SW 1271 (cell line): ENCODE data around the gene STX1A.
A peak's percentile ranks its signal among the peaks of the same experiment; 100 is the strongest.
"Not testable (repeated sequence)": the region's sequence is repeated elsewhere in the genome, so short reads cannot be mapped to it uniquely, and the experiment has no call there.

Experiments used
- DNase-seq, 2 experiments: peaks; one replicate each; lab custom pipeline; 2025; lab: John Stamatoyannopoulos, UW

Gene STX1A

DNA sequence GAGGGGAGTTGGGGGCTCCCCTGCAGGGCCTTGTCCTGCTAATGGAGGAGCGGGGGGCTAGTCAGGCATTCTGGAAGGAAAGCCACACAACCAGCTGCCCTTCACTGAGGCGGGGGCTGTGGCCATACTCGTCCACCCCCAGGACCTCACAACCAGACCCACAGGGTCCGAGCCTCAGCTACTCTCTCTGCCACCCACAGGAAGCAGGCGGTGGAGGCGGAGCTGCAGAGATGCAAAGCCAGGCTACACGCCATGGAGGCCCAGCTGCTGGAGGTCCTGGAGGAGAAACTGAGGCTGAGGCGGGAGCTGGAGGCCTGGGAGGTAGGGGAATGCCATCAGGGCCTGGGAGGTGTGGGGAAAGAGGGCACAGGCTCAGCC is 16.0 kb upstream of the STX1A start:
- no peak for DNase-seq

- peak; percentile 87 to 93 for DNase-seq
These were observed 15.4 kb upstream of the STX1A start for GRCh38 chr7:73734619-73735527.

DNA sequence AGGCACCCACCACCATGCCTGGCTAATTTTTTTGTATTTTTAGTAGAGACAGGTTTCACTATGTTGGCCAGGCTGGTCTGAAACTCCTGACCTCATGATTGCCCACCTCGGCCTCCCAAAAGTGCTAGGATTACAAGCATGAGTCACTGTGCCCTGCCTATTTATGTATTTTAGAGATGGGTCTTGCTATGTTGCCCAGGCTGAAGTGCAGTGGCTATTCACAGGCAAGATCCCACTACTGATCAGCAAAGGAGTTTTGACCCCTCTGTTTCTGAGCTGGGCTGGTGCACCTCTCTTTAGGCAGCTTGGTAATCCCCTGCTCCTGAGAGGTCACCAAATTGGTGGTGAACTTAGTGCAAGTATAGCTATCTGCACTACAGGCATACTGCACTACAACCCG is 12.9 kb upstream of the STX1A start:
- DNase-seq = no peak

DNA sequence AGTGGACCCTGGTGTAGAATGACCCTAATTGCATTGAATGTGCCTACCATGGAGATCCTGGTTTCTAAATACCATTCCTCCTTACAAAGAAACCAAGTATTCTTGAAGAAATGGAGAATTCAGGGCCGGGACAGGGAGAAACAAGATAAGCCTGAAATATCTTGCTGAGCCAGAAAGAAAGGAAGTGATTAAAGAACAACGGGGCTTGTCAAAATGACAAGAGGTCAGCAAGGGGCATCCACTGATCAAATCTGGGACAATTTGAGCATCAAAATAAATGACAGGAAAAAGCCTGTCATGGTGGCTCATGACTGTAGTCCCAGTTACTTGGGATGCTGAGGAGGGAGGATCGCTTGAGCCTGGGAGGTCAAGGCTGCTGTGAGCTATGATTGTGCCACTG is 11.0 kb upstream of the STX1A start:
- no peak for DNase-seq

DNA sequence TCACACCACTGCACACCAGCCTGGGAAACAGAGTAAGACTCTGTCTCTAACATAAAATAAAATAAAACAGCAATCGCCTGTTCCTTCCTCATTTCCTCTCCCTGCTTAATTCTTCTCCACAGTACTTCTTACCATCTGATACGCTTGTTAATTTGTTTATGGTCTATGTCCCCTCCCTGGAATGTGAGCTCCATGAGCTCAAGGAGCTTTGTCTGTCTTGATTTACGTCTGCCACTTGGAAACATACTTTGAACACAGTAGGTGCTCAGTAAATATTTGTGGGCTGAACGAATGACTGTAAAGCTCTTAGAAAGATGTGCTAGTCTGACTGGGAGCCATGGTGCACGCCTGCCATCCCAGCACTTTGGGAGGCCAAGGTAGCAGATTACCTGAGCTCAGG is 9.1 kb upstream of the STX1A start:
- DNase-seq = no peak

DNA sequence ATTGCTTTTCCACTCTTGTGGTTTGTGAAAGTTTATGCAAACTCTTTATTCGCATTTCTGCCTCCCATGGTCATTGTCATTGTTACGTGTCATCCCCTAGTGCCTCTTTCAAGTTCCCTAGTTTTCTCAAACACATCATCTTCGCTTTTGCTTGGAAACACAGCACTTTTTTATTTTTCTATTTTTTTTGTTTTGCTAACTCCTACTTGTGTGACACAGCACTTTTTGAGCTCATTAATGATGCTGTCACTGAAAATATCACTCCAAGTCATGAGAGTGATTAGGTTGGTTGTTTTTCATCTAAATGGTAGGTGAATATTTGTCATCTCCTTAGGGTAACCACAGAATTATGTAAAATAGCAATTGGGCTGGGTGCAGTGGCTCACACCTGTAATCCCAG is 8.5 kb upstream of the STX1A start:
- DNase-seq = no peak

GRCh38 chr7:73726083-73726466 is 6.6 kb upstream of the STX1A start:
- no peak for DNase-seq

DNA sequence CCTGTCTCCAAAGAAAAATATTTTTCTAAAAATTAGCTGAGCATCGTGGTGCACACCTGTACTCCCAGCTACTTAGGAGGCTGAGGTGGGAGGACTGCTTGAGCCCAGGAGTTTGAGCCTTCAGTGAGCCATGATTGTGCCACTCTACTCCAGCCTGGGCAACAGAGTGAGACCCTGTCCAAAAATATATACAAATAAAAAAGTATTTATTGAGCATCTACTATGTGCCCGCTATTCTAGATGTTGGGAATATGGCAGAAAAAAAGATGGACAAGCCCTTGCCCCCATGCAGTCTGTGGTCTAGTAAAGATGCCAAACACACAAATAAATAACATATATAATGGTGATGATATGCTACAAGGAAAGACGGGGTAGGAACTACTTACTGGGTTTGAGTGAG is 4.3 kb upstream of the STX1A start:
- no peak for DNase-seq

GRCh38 chr7:73722785-73723184 is 3.3 kb upstream of the STX1A start:
- no peak for DNase-seq

GRCh38 chr7:73722182-73722581 is 2.7 kb upstream of the STX1A start:
- DNase-seq = not testable (repeated sequence)

DNA sequence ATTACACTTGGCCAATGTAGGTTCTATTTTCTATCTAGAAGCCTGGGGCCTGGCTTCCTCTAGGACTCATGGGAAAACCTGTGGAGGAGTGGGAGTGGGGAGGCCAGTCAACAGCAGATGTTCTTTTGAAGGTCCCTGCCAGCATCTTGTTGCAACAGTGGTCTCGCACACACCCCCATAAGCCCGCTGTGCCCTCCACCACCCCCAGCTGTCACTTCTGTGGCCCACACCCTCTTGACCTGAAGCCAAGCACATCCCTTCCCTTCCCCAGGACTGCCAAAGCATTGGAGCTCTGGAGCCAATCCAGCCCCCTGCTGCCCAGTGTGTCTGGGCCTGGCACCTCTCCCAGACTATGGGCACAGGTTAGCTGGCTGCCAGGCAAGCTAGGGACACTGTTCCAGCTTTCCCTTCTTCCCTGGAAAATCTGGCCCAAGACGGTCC is 1.9 kb upstream of the STX1A start:
- peak in 1 of 2 experiments; percentile 20 for DNase-seq

DNA sequence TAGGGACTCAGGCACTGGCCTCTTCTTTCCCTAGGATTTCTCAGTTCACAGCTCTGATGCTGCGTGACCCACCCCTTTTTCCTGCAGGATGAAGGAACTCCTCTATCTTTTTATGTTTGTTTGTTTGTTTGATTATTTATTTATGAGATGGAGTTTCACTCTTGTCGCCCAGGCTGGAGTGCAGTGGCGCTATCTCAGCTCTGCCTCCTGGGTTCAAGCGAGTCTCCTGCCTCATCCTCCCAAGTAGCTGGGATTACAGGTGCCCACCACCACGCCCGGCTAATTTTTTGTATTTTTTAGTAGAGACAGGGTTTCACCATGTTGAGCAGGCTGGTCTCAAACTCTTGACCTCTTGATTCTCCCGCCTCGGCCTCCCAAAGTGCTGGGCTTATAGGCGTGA is 974 bp upstream of the STX1A start:
- not testable (repeated sequence) for DNase-seq

GRCh38 chr7:73719806-73720169 is 319 bp upstream of the STX1A start:
- no peak for DNase-seq

- peak in 1 of 2 experiments; percentile 54 for DNase-seq
These were observed 1.0 kb downstream of the STX1A start for GRCh38 chr7:73718438-73718881.

- DNase-seq = peak; percentile 83 to 89
These were observed 1.5 kb downstream of the STX1A start for GRCh38 chr7:73717991-73718405.

GRCh38 chr7:73717025-73717807 is 2.3 kb downstream of the STX1A start:
- no peak for DNase-seq

- no peak for DNase-seq
These were observed 3.1 kb downstream of the STX1A start for GRCh38 chr7:73716318-73716890.

GRCh38 chr7:73715648-73716317 is 3.7 kb downstream of the STX1A start:
- peak; percentile 90 to 97 for DNase-seq

DNA sequence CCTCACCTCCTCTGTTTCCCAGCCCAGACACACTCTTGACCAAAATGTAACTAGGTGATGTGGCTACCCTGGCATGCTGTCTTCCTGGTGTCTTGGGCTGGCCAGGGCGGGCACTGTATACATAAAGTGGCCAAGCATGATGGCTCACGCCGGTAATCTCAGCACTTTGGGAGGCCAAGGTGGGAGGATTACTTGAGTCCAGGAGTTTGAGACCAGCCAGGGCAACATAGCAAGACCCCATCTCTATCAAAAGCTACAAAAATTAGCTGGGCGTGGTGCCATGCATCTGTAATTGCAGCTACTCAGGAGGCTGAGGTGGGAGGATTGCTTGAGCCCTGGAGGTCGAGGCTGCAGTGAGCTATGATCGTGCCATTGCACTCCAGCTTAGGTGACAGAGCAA is 6.2 kb downstream of the STX1A start:
- DNase-seq = not testable (repeated sequence)

GRCh38 chr7:73712773-73713172 is 6.7 kb downstream of the STX1A start:
- DNase-seq = no peak

- DNase-seq = no peak
These were observed 10.4 kb downstream of the STX1A start for GRCh38 chr7:73708961-73709549.
